Measurements from ENCODE around the gene TRIM44.

- no peak for TF ChIP-seq CTCF (IDR thresholded peaks at IDR 0.05)
- no peak for TF ChIP-seq POLR2AphosphoS5 (IDR thresholded peaks at IDR 0.05)
Measured at GRCh38 chr11:35742707-35743454, 80.3 kb downstream of the TRIM44 start.
